Measurements from ENCODE around the gene GRID2. TPM values are rescaled to one million over a fixed set of nuclear protein-coding genes. Genes with fewer than 3 reads are reported as not detected.
"Not testable (repeated sequence)": the region's sequence is repeated elsewhere in the genome, so short reads cannot be mapped to it uniquely, and the experiment has no call there.

The GRID2 gene
- total and polyA plus RNA-seq, 2 experiments from 2014 or later: 0.12 TPM; not detected in 1

DNA sequence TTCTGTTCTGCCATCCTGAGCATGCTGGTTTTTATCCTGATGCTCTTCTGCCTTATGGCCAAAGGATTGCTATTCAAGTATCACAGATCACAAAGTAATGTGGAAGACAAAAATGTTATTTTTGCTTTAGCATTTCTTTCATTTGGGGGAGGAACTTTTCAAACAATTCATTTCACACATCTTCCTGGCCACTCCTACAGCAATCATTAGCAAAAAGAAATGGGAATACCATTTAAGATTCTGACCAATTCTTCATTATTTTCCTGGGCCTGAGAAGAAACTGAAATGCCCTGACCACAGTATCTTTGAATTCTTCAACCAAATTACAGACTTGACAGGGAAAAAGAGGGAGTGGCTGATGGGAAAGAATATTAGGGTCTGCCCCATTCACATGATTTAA lies 38.0 kb upstream of the GRID2 start:
- no peak overlapping the region for H3K27ac ChIP-seq
- peaks cover 16% of the 10 kb centered on the region for H3K4me1 ChIP-seq (ENCODE audit: low read depth)
- no peak for TF ChIP-seq CTCF (IDR thresholded peaks at IDR 0.05; ENCODE audit: low read depth, low read length)
- no peaks in the 10 kb centered on the region for H3K27me3 ChIP-seq
- no peak overlapping the region for H3K4me3 ChIP-seq
- H3K9me3 ChIP-seq (ENCODE audit: low read depth): no peaks in the 10 kb centered on the region
- DNase-seq (ENCODE audit: low read depth in 1 of 2, low spot score in 1 of 2): no peak
- H3K36me3 ChIP-seq: no peaks in the 10 kb centered on the region

DNA sequence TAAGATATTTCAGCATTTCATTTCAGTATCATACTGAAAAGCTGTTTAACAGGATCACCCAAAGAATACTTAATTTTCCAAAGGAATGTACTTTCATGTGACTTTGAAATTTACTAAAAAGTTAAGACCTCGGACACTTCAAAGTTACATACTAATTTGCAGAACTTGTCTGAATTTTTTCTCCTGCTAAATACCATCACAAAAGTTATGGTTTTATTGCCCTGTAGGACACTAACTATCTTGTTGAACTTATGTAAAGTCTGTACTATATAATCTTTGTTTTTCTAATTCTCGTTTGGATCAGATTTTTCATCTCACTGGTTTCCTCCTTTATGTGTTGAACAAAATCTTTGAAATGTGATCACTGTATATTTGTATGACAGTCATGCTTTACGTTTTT lies 37.2 kb upstream of the GRID2 start:
- DNase-seq (ENCODE audit: low read depth in 1 of 2, low spot score in 1 of 2): no peak
- Histone ChIP-seq H3K4me1 (ENCODE audit: low read depth) (peaks cover 16% of the 10 kb centered on the region), H3K27me3 (no peaks in the 10 kb centered on the region), H3K27ac (no peak overlapping the region), H3K4me3 (no peak overlapping the region), H3K36me3 (no peaks in the 10 kb centered on the region), H3K9me3 (ENCODE audit: low read depth) (no peaks in the 10 kb centered on the region)
- no peak for TF ChIP-seq CTCF (IDR thresholded peaks at IDR 0.05; ENCODE audit: low read depth, low read length)

DNA sequence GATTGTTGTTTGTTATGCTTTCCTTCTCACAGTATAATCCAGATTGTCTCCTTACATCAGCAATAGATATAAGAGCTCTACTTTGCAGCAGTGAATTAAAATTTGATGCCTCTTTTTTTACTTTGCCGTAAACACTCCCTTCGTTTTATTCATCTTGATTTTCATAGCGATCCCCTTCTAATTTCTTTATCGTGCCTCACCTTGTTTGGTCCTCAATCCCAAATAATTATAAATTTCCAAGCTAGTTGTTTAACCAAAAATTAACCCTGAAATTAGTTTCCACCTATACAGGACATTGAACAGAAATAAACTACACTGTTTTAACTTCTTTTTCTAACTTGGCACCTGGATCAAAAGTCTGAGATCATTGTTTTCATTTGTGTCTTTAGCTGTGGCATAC lies 35.1 kb upstream of the GRID2 start:
- no peaks in the 10 kb centered on the region for H3K9me3 ChIP-seq (ENCODE audit: low read depth)
- H3K4me1 ChIP-seq (ENCODE audit: low read depth): peaks cover 16% of the 10 kb centered on the region
- H3K27me3 ChIP-seq: no peaks in the 10 kb centered on the region
- H3K4me3 ChIP-seq: no peak overlapping the region
- no peak for DNase-seq (ENCODE audit: low read depth in 1 of 2, low spot score in 1 of 2)
- TF ChIP-seq CTCF (IDR thresholded peaks at IDR 0.05; ENCODE audit: low read depth, low read length): no peak
- no peak overlapping the region for H3K27ac ChIP-seq
- H3K36me3 ChIP-seq: no peaks in the 10 kb centered on the region

GRCh38 chr4:92270908-92271307 lies 32.9 kb upstream of the GRID2 start:
- no peak overlapping the region for H3K27ac ChIP-seq
- no peaks in the 10 kb centered on the region for H3K36me3 ChIP-seq
- no peaks in the 10 kb centered on the region for H3K27me3 ChIP-seq
- H3K4me3 ChIP-seq: no peak overlapping the region
- no peak for TF ChIP-seq CTCF (IDR thresholded peaks at IDR 0.05; ENCODE audit: low read depth, low read length)
- no peaks in the 10 kb centered on the region for H3K9me3 ChIP-seq (ENCODE audit: low read depth)
- DNase-seq (ENCODE audit: low read depth in 1 of 2, low spot score in 1 of 2): peak; percentile 6 to 10
- H3K4me1 ChIP-seq (ENCODE audit: low read depth): no peaks in the 10 kb centered on the region

DNA sequence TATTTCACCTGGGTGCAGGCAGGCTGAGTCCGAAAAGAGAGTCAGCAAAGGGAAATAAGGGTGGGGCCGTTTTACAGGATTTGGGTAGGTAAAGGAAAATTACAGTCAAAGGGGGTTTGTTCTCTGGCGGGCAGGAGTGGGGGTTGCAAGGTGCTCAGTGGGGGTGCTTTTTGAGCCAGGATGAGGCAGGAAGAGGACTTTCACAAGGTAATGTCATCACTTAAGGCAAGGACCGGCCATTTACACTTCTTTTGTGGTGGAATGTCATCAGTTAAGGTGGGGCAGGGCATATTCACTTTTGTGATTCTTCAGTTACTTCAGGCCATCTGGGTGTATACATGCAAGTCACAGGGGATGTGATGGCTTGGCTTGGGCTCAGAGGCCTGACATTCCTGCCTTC lies 32.2 kb upstream of the GRID2 start:
- H3K4me3 ChIP-seq; H3K36me3 ChIP-seq; H3K27me3 ChIP-seq; DNase-seq (ENCODE audit: low read depth in 1 of 2, low spot score in 1 of 2); H3K27ac ChIP-seq; H3K4me1 ChIP-seq (ENCODE audit: low read depth); H3K9me3 ChIP-seq (ENCODE audit: low read depth): not testable (repeated sequence)

GRCh38 chr4:92277057-92277881 lies 26.5 kb upstream of the GRID2 start:
- DNase-seq (ENCODE audit: low read depth in 1 of 2, low spot score in 1 of 2); H3K27me3 ChIP-seq; H3K27ac ChIP-seq; H3K4me1 ChIP-seq (ENCODE audit: low read depth); H3K4me3 ChIP-seq; H3K36me3 ChIP-seq; H3K9me3 ChIP-seq (ENCODE audit: low read depth): not testable (repeated sequence)

Data from cardiac muscle cell (in vitro differentiated cells and primary cell).